ENCODE measurements around the gene COL25A1. TPM values are rescaled to one million over a fixed set of nuclear protein-coding genes. Genes with fewer than 3 reads are reported as not detected.

COL25A1 gene
- total RNA-seq, 1 experiment from 2014 or later: 4.2 TPM

GRCh38 chr4:108926061-108926460 is 376.4 kb downstream of the COL25A1 start:
- no peak overlapping the region for H3K23ac ChIP-seq (ENCODE audit: insufficient read length, low read depth, low read length)
- H2BK5ac ChIP-seq (ENCODE audit: insufficient read length, low read length): no peak overlapping the region
- H4K8ac ChIP-seq (replicated peaks; ENCODE audit: insufficient read length, low read depth, low read length): no peak overlapping the region
- H3K27ac Mint-ChIP-seq: no peak overlapping the region
- H2BK12ac ChIP-seq (ENCODE audit: insufficient read length, low read depth, low read length): no peak overlapping the region
- no peak overlapping the region for H2BK20ac ChIP-seq (ENCODE audit: low read depth, low read length, poor library complexity, severe bottlenecking)
- H3K4ac ChIP-seq (ENCODE audit: low read depth, low read length): no peak overlapping the region
- H3K4me1 ChIP-seq (ENCODE audit: insufficient read depth, low read length): no peaks in the 10 kb centered on the region; the same call in 1 of the 2 replicates
- no peaks in the 10 kb centered on the region for H3K23me2 ChIP-seq (ENCODE audit: insufficient read length, low read depth, low read length, poor library complexity, severe bottlenecking)
- WGBS (ENCODE audit: extremely low coverage, insufficient read length, low lambda C conversion rate): no CpG with 5 or more reads among the region's 1 CpG
- no peak overlapping the region for H2AK5ac ChIP-seq (ENCODE audit: insufficient read length, low read length)
- no peaks in the 10 kb centered on the region for H3K9me3 ChIP-seq (ENCODE audit: control insufficient read depth, low read depth, low read length)
- no peak overlapping the region for H2BK120ac ChIP-seq (ENCODE audit: low read depth, low read length, poor library complexity, severe bottlenecking)
- no peak overlapping the region for H3K14ac ChIP-seq (ENCODE audit: insufficient read depth, low read length)
- H3K56ac ChIP-seq (ENCODE audit: insufficient read length, low read depth, low read length): no peak overlapping the region
- H4K91ac ChIP-seq (ENCODE audit: insufficient read length, low read depth, low read length): no peak overlapping the region
- H3T11ph ChIP-seq (ENCODE audit: low read length): no peak overlapping the region
- H3K9me3 Mint-ChIP-seq: no peaks in the 10 kb centered on the region
- no peak overlapping the region for H4K5ac ChIP-seq (ENCODE audit: insufficient read length, low read depth, low read length)
- H3K4me3 Mint-ChIP-seq: no peak overlapping the region
- TF ChIP-seq CTCF (conservative IDR thresholded peaks at IDR 0.05): no peak
- no peaks in the 10 kb centered on the region for H3K27me3 ChIP-seq (ENCODE audit: insufficient read depth, low read length)
- H4K20me1 ChIP-seq (ENCODE audit: control insufficient read depth, insufficient read depth, insufficient read length): no peaks in the 10 kb centered on the region
- DNase-seq: no peak
- no peak overlapping the region for H3K4me2 ChIP-seq (ENCODE audit: insufficient read depth, insufficient read length, low read length)
- H2AFZ ChIP-seq (ENCODE audit: low read length): no peak overlapping the region
- no peaks in the 10 kb centered on the region for H3K79me2 ChIP-seq (ENCODE audit: insufficient read depth, low read length)
- no peaks in the 10 kb centered on the region for H3K27me3 Mint-ChIP-seq (ENCODE audit: low read depth)
- no peak overlapping the region for H3K9ac ChIP-seq (ENCODE audit: extremely low read depth, insufficient read length, low read length)
- H2BK15ac ChIP-seq (ENCODE audit: low read depth, low read length): no peak overlapping the region
- H3K18ac ChIP-seq (ENCODE audit: insufficient read length, low read depth, low read length): no peak overlapping the region
- H3K79me1 ChIP-seq (ENCODE audit: insufficient read depth, low read depth, low read length, poor library complexity, severe bottlenecking): no peaks in the 10 kb centered on the region
- H3K36me3 Mint-ChIP-seq (ENCODE audit: insufficient read depth in 1 of 3, low read depth in 3 of 3): no peaks in the 10 kb centered on the region
- H3K27ac ChIP-seq (ENCODE audit: insufficient read length, low read depth, low read length): no peak overlapping the region
- H3K4me1 Mint-ChIP-seq: peaks cover 6% of the 10 kb centered on the region in 2 experiments
